Measurements from ENCODE around the gene STAG3. TPM values are rescaled to one million over a fixed set of nuclear protein-coding genes. Genes with fewer than 3 reads are reported as not detected.
"Not testable (repeated sequence)": the region's sequence is repeated elsewhere in the genome, so short reads cannot be mapped to it uniquely, and the experiment has no call there.

The STAG3 gene
- polyA plus RNA-seq, 1 donor from 2014 or later = 0.64 TPM

DNA sequence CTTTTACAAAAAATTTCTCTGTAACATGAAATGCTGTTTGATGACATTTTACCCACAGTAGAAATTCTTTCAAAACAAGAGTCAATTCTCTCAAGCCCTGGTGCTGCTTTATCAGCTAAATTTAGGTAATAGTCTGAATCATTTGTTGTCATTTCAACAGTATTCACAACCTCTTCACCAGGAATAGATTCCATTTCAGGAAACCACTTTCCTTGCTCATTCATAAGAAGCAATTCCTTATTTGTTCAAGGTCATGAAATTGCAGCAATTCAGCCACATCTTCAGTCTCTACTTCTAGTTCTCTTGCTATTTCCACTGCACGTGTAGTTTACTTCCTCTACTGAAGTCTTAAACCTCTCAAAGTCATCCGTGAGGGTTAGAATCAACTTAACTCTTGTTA lies 14.1 kb downstream of the STAG3 start:
- H3K9ac ChIP-seq (ENCODE audit: low read length) = no peak overlapping the region
- H3K4me3 ChIP-seq (ENCODE audit: low read length) = no peak overlapping the region
- TF ChIP-seq MXI1 (conservative IDR thresholded peaks at IDR 0.05; ENCODE audit: poor library complexity, severe bottlenecking) (no peak), EZH2 (IDR thresholded peaks at IDR 0.05; ENCODE audit: borderline replicate concordance, insufficient read depth, low read length, poor library complexity, severe bottlenecking) (no peak), EP300 (conservative IDR thresholded peaks at IDR 0.05; ENCODE audit: poor library complexity, severe bottlenecking) (no peak), TAF1 (IDR thresholded peaks at IDR 0.05; ENCODE audit: low read depth) (no peak), POLR2AphosphoS5 (IDR thresholded peaks at IDR 0.05) (no peak)
- no peaks in the 10 kb centered on the region for H3K9me3 ChIP-seq (ENCODE audit: low read length)
- H4K20me1 ChIP-seq (ENCODE audit: insufficient read depth) = no peaks in the 10 kb centered on the region
- no peak overlapping the region for H3K4me2 ChIP-seq (ENCODE audit: low read length)
- H3K9me2 ChIP-seq (ENCODE audit: insufficient read depth, low read length) = no peaks in the 10 kb centered on the region
- H2AFZ ChIP-seq (ENCODE audit: low read depth, low read length) = no peak overlapping the region
- H3K27me3 ChIP-seq (ENCODE audit: insufficient read depth, low read depth, low read length) = no peaks in the 10 kb centered on the region
- no peak overlapping the region for H3K27ac ChIP-seq (ENCODE audit: low read length)
- H3K79me2 ChIP-seq (replicated peaks; ENCODE audit: insufficient read depth, low read length) = no peaks in the 10 kb centered on the region
- H3F3A ChIP-seq (ENCODE audit: insufficient read depth, low read length, poor library complexity, severe bottlenecking) = no peaks in the 10 kb centered on the region
- no peaks in the 10 kb centered on the region for H3K36me3 ChIP-seq (ENCODE audit: insufficient read depth, low read length)

GRCh38 chr7:100192281-100192862 lies 14.7 kb downstream of the STAG3 start:
- H3K27me3 ChIP-seq (ENCODE audit: insufficient read depth, low read depth, low read length); H3F3A ChIP-seq (ENCODE audit: insufficient read depth, low read length, poor library complexity, severe bottlenecking); H3K9me2 ChIP-seq (ENCODE audit: insufficient read depth, low read length); H3K36me3 ChIP-seq (ENCODE audit: insufficient read depth, low read length); H2AFZ ChIP-seq (ENCODE audit: low read depth, low read length); H4K20me1 ChIP-seq (ENCODE audit: insufficient read depth); H3K79me2 ChIP-seq (replicated peaks; ENCODE audit: insufficient read depth, low read length); H3K4me2 ChIP-seq (ENCODE audit: low read length); H3K9me3 ChIP-seq (ENCODE audit: low read length); H3K4me3 ChIP-seq (ENCODE audit: low read length); H3K27ac ChIP-seq (ENCODE audit: low read length); H3K9ac ChIP-seq (ENCODE audit: low read length): not testable (repeated sequence)

DNA sequence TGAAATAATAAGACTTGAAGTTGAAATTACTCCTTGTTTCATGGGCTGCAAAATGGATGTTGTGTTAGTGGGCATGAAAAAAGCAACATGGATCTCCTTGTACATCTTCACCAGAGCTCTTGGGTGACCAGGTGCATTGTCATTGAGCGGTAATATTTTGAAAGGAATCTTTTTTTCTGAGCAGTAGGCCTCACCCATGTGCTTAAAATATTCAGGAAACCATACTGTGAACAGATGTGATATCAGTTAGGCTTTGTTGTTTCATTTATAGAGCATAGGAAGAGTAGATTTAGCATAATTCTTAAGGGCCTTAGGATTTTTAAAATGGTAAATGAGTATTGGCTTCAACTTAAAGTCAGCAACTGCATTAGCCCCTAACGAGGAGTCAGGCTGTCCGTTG lies 15.3 kb downstream of the STAG3 start:
- Histone ChIP-seq H4K20me1 (ENCODE audit: insufficient read depth) (no peaks in the 10 kb centered on the region), H3K9ac (ENCODE audit: low read length) (no peak overlapping the region), H3F3A (ENCODE audit: insufficient read depth, low read length, poor library complexity, severe bottlenecking) (no peaks in the 10 kb centered on the region), H3K36me3 (ENCODE audit: insufficient read depth, low read length) (no peaks in the 10 kb centered on the region), H3K4me2 (ENCODE audit: low read length) (no peak overlapping the region), H3K4me3 (ENCODE audit: low read length) (no peak overlapping the region), H3K27ac (ENCODE audit: low read length) (no peak overlapping the region), H3K79me2 (replicated peaks; ENCODE audit: insufficient read depth, low read length) (no peaks in the 10 kb centered on the region), H3K9me2 (ENCODE audit: insufficient read depth, low read length) (no peaks in the 10 kb centered on the region), H3K9me3 (ENCODE audit: low read length) (no peaks in the 10 kb centered on the region), H2AFZ (ENCODE audit: low read depth, low read length) (no peak overlapping the region), H3K27me3 (ENCODE audit: insufficient read depth, low read depth, low read length) (no peaks in the 10 kb centered on the region)
- TF ChIP-seq TAF1 (IDR thresholded peaks at IDR 0.05; ENCODE audit: low read depth) = no peak
- no peak for TF ChIP-seq SMC3 (conservative IDR thresholded peaks at IDR 0.05; ENCODE audit: poor library complexity)
- TF ChIP-seq RAD21 (conservative IDR thresholded peaks at IDR 0.05) = no peak
- no peak for TF ChIP-seq MXI1 (conservative IDR thresholded peaks at IDR 0.05; ENCODE audit: poor library complexity, severe bottlenecking)
- no peak for TF ChIP-seq POLR2AphosphoS5 (IDR thresholded peaks at IDR 0.05)
- TF ChIP-seq, protein P1, sequence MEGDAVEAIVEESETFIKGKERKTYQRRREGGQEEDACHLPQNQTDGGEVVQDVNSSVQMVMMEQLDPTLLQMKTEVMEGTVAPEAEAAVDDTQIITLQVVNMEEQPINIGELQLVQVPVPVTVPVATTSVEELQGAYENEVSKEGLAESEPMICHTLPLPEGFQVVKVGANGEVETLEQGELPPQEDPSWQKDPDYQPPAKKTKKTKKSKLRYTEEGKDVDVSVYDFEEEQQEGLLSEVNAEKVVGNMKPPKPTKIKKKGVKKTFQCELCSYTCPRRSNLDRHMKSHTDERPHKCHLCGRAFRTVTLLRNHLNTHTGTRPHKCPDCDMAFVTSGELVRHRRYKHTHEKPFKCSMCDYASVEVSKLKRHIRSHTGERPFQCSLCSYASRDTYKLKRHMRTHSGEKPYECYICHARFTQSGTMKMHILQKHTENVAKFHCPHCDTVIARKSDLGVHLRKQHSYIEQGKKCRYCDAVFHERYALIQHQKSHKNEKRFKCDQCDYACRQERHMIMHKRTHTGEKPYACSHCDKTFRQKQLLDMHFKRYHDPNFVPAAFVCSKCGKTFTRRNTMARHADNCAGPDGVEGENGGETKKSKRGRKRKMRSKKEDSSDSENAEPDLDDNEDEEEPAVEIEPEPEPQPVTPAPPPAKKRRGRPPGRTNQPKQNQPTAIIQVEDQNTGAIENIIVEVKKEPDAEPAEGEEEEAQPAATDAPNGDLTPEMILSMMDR (IDR thresholded peaks at IDR 0.05; ENCODE audit: poor library complexity, severe bottlenecking) = no peak
- TF ChIP-seq EP300 (conservative IDR thresholded peaks at IDR 0.05; ENCODE audit: poor library complexity, severe bottlenecking) = no peak
- TF ChIP-seq EZH2 (IDR thresholded peaks at IDR 0.05; ENCODE audit: borderline replicate concordance, insufficient read depth, low read length, poor library complexity, severe bottlenecking) = no peak
- TF ChIP-seq, protein P2, sequence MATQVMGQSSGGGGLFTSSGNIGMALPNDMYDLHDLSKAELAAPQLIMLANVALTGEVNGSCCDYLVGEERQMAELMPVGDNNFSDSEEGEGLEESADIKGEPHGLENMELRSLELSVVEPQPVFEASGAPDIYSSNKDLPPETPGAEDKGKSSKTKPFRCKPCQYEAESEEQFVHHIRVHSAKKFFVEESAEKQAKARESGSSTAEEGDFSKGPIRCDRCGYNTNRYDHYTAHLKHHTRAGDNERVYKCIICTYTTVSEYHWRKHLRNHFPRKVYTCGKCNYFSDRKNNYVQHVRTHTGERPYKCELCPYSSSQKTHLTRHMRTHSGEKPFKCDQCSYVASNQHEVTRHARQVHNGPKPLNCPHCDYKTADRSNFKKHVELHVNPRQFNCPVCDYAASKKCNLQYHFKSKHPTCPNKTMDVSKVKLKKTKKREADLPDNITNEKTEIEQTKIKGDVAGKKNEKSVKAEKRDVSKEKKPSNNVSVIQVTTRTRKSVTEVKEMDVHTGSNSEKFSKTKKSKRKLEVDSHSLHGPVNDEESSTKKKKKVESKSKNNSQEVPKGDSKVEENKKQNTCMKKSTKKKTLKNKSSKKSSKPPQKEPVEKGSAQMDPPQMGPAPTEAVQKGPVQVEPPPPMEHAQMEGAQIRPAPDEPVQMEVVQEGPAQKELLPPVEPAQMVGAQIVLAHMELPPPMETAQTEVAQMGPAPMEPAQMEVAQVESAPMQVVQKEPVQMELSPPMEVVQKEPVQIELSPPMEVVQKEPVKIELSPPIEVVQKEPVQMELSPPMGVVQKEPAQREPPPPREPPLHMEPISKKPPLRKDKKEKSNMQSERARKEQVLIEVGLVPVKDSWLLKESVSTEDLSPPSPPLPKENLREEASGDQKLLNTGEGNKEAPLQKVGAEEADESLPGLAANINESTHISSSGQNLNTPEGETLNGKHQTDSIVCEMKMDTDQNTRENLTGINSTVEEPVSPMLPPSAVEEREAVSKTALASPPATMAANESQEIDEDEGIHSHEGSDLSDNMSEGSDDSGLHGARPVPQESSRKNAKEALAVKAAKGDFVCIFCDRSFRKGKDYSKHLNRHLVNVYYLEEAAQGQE (IDR thresholded peaks at IDR 0.05; ENCODE audit: borderline replicate concordance) = no peak
